SH-SY5Y (cell line): ENCODE measurements around the gene TREM1.

Experiments
- GATA2 ChIP-seq: IDR thresholded peaks from 2 replicates; pipeline ENCODE4 v1.6.1; 2011; ENCODE audit warnings: mild to moderate bottlenecking, low read depth, low read length
- GATA3 ChIP-seq: IDR thresholded peaks from 2 replicates; pipeline ENCODE4 v1.6.1; 2011; ENCODE audit warnings: low read depth, mild to moderate bottlenecking, low read length, moderate library complexity

GRCh38 chr6:41283600-41283999 lies 2.9 kb downstream of the TREM1 start:
- TF ChIP-seq GATA3 = no peak
- TF ChIP-seq GATA2 = no peak
